IgD-negative memory B cell (primary cell): ENCODE data around the gene JMJD1C. TPM values are rescaled to one million over a fixed set of nuclear protein-coding genes. Genes with fewer than 3 reads are reported as not detected.
A peak's percentile ranks its signal among the peaks of the same experiment; 100 is the strongest.

Source experiments
- H3K27ac Mint-ChIP-seq, 3 donors: one replicate each; pipeline ENCODE4 v1.8.0; 2020 to 2022; ENCODE audit warnings: mild to moderate bottlenecking in 3 of 3, mixed read lengths in 3 of 3, moderate library complexity in 1 of 3
- H3K27me3 Mint-ChIP-seq: one replicate; pipeline ENCODE4 v1.8.0; 2021; ENCODE audit warnings: mixed read lengths
- H3K36me3 Mint-ChIP-seq: one replicate; pipeline ENCODE4 v1.8.0; 2020; ENCODE audit warnings: mild to moderate bottlenecking, mixed read lengths
- H3K4me1 Mint-ChIP-seq, 3 donors: one replicate each; pipeline ENCODE4 v1.8.0; 2020 to 2022; ENCODE audit warnings: mixed read lengths in 3 of 3, mild to moderate bottlenecking in 1 of 3
- H3K4me3 Mint-ChIP-seq, 4 donors: one replicate each; pipeline ENCODE4 v1.8.0; 2020 to 2022; ENCODE audit warnings: mild to moderate bottlenecking in 4 of 4, mixed read lengths in 4 of 4, moderate library complexity in 3 of 4
- H3K9me3 Mint-ChIP-seq, 3 donors: one replicate each; pipeline ENCODE4 v1.8.0; 2020 to 2021; ENCODE audit warnings: mixed read lengths in 3 of 3, mild to moderate bottlenecking in 1 of 3
- polyA plus RNA-seq: library from polyadenylated mRNA; unstranded; fragments of 300-500 nt; fragmentation: Illumina TruSeq; gene quantifications from one replicate; pipeline ENCODE4 v1.2.3, GENCODE V29; 2021

Gene JMJD1C
- polyA plus RNA-seq, 1 donor from 2014 or later = 107 TPM

- Mint-ChIP-seq H3K36me3 (peaks cover 11% of the 10 kb centered on the region), H3K27me3 (no peaks in the 10 kb centered on the region), H3K4me3 (peak overlapping the region in 1 of 4 donors; percentile 37), H3K4me1 (peaks cover 11 to 17% (median 13%) of the 10 kb centered on the region in 3 donors), H3K27ac (no peak overlapping the region), H3K9me3 (no peaks in the 10 kb centered on the region)
Measured at GRCh38 chr10:63491588-63492316, 26.0 kb upstream of the JMJD1C start.

- Mint-ChIP-seq H3K4me1 (peaks cover 8 to 13% (median 12%) of the 10 kb centered on the region in 3 donors), H3K36me3 (peaks cover 7% of the 10 kb centered on the region), H3K27ac (peak overlapping the region in 1 of 3 donors; percentile 62), H3K9me3 (no peaks in the 10 kb centered on the region), H3K4me3 (no peak overlapping the region), H3K27me3 (no peaks in the 10 kb centered on the region)
Measured at GRCh38 chr10:63489838-63490237, 24.1 kb upstream of the JMJD1C start.

- Mint-ChIP-seq H3K27me3 (no peaks in the 10 kb centered on the region), H3K36me3 (peaks cover 6% of the 10 kb centered on the region), H3K4me3 (peak overlapping the region in 1 of 4 donors; percentile 19)
Measured at GRCh38 chr10:63487990-63488389, 22.2 kb upstream of the JMJD1C start.

GRCh38 chr10:63483983-63484382 lies 18.2 kb upstream of the JMJD1C start:
- H3K36me3 Mint-ChIP-seq = no peaks in the 10 kb centered on the region
- H3K27ac Mint-ChIP-seq = no peak overlapping the region
- peaks cover 10 to 13% (median 11%) of the 10 kb centered on the region in 3 donors for H3K4me1 Mint-ChIP-seq
- no peaks in the 10 kb centered on the region for H3K27me3 Mint-ChIP-seq
- no peak overlapping the region for H3K4me3 Mint-ChIP-seq
- H3K9me3 Mint-ChIP-seq = no peaks in the 10 kb centered on the region

More at GRCh38 chr10:63487990-63488389, 22.2 kb upstream of the JMJD1C start:
- Mint-ChIP-seq H3K27ac (peak overlapping the region in 1 of 3 donors; percentile 25), H3K4me1 (peaks cover 9 to 13% (median 12%) of the 10 kb centered on the region in 3 donors), H3K9me3 (no peaks in the 10 kb centered on the region)

- H3K36me3 Mint-ChIP-seq = no peaks in the 10 kb centered on the region
- peak overlapping the region in 1 of 4 donors; percentile 2 for H3K4me3 Mint-ChIP-seq
- H3K9me3 Mint-ChIP-seq = no peaks in the 10 kb centered on the region
- no peaks in the 10 kb centered on the region for H3K27me3 Mint-ChIP-seq
- no peak overlapping the region for H3K27ac Mint-ChIP-seq
- peaks cover 7 to 22% (median 18%) of the 10 kb centered on the region in 3 donors for H3K4me1 Mint-ChIP-seq
Measured at GRCh38 chr10:63481815-63482421, 16.1 kb upstream of the JMJD1C start.

GRCh38 chr10:63480237-63480636 lies 14.5 kb upstream of the JMJD1C start:
- H3K4me3 Mint-ChIP-seq = no peak overlapping the region
- no peak overlapping the region for H3K27ac Mint-ChIP-seq
- H3K27me3 Mint-ChIP-seq = no peaks in the 10 kb centered on the region
- H3K4me1 Mint-ChIP-seq = peaks cover 9 to 23% (median 22%) of the 10 kb centered on the region in 3 donors
- H3K9me3 Mint-ChIP-seq = no peaks in the 10 kb centered on the region
- H3K36me3 Mint-ChIP-seq = no peaks in the 10 kb centered on the region

GRCh38 chr10:63478564-63478963 lies 12.8 kb upstream of the JMJD1C start:
- H3K36me3 Mint-ChIP-seq = peaks cover 1% of the 10 kb centered on the region
- peaks cover 11 to 28% (median 19%) of the 10 kb centered on the region in 3 donors for H3K4me1 Mint-ChIP-seq
- no peaks in the 10 kb centered on the region for H3K27me3 Mint-ChIP-seq
- no peaks in the 10 kb centered on the region for H3K9me3 Mint-ChIP-seq
- no peak overlapping the region for H3K27ac Mint-ChIP-seq
- H3K4me3 Mint-ChIP-seq = peak overlapping the region in 1 of 4 donors; percentile 11

GRCh38 chr10:63477927-63478326 lies 12.2 kb upstream of the JMJD1C start:
- H3K4me3 Mint-ChIP-seq = no peak overlapping the region

GRCh38 chr10:63474488-63474887 lies 8.7 kb upstream of the JMJD1C start:
- H3K4me3 Mint-ChIP-seq = no peak overlapping the region
- no peaks in the 10 kb centered on the region for H3K27me3 Mint-ChIP-seq
- H3K9me3 Mint-ChIP-seq = no peaks in the 10 kb centered on the region
- H3K36me3 Mint-ChIP-seq = peaks cover 1% of the 10 kb centered on the region
- H3K4me1 Mint-ChIP-seq = peaks cover 5 to 34% (median 20%) of the 10 kb centered on the region in 3 donors
- no peak overlapping the region for H3K27ac Mint-ChIP-seq

More at GRCh38 chr10:63477927-63478326, 12.2 kb upstream of the JMJD1C start:
- no peaks in the 10 kb centered on the region for H3K9me3 Mint-ChIP-seq
- peaks cover 1% of the 10 kb centered on the region for H3K36me3 Mint-ChIP-seq
- H3K4me1 Mint-ChIP-seq = peaks cover 11 to 28% (median 16%) of the 10 kb centered on the region in 3 donors
- H3K27me3 Mint-ChIP-seq = no peaks in the 10 kb centered on the region
- H3K27ac Mint-ChIP-seq = no peak overlapping the region

- Mint-ChIP-seq H3K4me1 (peaks cover 8 to 43% (median 18%) of the 10 kb centered on the region in 3 donors), H3K27ac (no peak overlapping the region), H3K36me3 (peaks cover 1% of the 10 kb centered on the region), H3K9me3 (no peaks in the 10 kb centered on the region), H3K4me3 (no peak overlapping the region), H3K27me3 (no peaks in the 10 kb centered on the region)
Measured at GRCh38 chr10:63470928-63471327, 5.2 kb upstream of the JMJD1C start.

GRCh38 chr10:63468947-63469346 lies 3.2 kb upstream of the JMJD1C start:
- Mint-ChIP-seq H3K9me3 (no peaks in the 10 kb centered on the region), H3K27ac (no peak overlapping the region), H3K27me3 (no peaks in the 10 kb centered on the region), H3K4me3 (peak overlapping the region in 1 of 4 donors; percentile 39), H3K36me3 (no peaks in the 10 kb centered on the region), H3K4me1 (peaks cover 9 to 39% (median 24%) of the 10 kb centered on the region in 3 donors)

GRCh38 chr10:63467841-63468240 lies 2.1 kb upstream of the JMJD1C start:
- Mint-ChIP-seq H3K27me3 (no peaks in the 10 kb centered on the region), H3K9me3 (no peaks in the 10 kb centered on the region), H3K4me1 (peaks cover 10 to 38% (median 25%) of the 10 kb centered on the region in 3 donors), H3K36me3 (no peaks in the 10 kb centered on the region), H3K4me3 (peak overlapping the region in 2 of 4 donors; percentile 45 to 78), H3K27ac (no peak overlapping the region)

GRCh38 chr10:63466144-63466935 lies 563 bp upstream of the JMJD1C start:
- Mint-ChIP-seq H3K4me1 (peaks cover 10 to 37% (median 28%) of the 10 kb centered on the region in 3 donors), H3K4me3 (peak overlapping the region; percentile 88 to 98 (median 96)), H3K36me3 (no peaks in the 10 kb centered on the region), H3K9me3 (no peaks in the 10 kb centered on the region), H3K27me3 (no peaks in the 10 kb centered on the region), H3K27ac (peak overlapping the region; percentile 51 to 96 (median 88))

- H3K4me3 Mint-ChIP-seq = peak overlapping the region; percentile 88 to 98 (median 96)
- no peaks in the 10 kb centered on the region for H3K36me3 Mint-ChIP-seq
- no peaks in the 10 kb centered on the region for H3K9me3 Mint-ChIP-seq
- H3K27ac Mint-ChIP-seq = peak overlapping the region in 2 of 3 donors; percentile 51 to 96
- no peaks in the 10 kb centered on the region for H3K27me3 Mint-ChIP-seq
- H3K4me1 Mint-ChIP-seq = peaks cover 10 to 25% (median 21%) of the 10 kb centered on the region in 3 donors
Measured at GRCh38 chr10:63464402-63465292, 1.1 kb downstream of the JMJD1C start.
